SIG-M5 (cell line): ENCODE data around the gene OXSM.

Source experiments
- DNase-seq: peaks from one replicate; lab custom pipeline; 2025; lab: John Stamatoyannopoulos, UW

The OXSM gene

DNA sequence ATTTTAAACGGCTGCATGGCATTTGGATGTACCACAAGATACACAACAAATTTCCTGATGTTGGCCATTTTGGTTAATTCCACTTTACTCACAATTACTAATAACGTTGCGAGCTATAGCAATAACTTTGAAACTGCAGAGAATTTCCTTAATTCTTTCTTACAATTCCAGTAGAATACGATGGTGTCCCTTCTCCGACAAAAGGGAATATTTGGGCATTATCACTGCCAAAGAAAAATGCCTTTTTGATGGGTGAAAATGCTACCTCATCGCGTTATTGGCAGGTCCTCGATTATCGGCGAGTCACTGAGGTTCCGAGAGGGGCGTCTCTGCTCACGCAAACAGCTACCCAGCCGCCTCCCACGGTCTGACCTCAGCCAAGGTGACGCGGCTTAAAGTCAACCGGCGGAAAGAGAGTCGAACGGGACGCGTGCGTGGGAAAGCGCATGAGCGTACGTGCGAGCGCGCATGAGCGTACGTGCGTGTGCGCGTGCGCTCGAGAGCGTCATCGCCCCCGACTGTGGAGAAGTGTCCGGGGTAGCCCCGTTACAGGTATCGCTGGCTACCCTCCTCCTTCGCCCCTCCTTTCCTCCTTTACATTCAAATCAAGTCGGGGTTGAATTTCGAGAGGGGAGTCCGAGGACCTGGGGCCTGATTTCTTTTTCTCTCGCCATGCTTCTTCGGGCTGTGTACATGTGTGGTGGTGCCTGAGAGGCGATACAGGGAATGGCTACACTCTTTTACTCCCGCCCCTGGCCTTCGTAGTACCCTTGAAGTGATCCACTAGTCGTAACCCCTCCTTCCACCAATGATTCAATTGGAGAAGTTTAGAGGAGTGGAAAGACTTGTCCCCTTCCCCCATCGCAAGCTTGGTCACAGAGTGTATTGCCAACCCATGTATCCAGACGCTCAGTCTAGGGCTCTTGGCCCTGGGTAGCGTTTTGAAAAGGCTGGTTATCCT is at the start of gene OXSM:
OXSM (plus strand) TSS at position 495 of the 961 bp plus-strand sequence. CDS start 931 bp downstream, outside the sequence.
- peak; percentile 66 for DNase-seq

DNA sequence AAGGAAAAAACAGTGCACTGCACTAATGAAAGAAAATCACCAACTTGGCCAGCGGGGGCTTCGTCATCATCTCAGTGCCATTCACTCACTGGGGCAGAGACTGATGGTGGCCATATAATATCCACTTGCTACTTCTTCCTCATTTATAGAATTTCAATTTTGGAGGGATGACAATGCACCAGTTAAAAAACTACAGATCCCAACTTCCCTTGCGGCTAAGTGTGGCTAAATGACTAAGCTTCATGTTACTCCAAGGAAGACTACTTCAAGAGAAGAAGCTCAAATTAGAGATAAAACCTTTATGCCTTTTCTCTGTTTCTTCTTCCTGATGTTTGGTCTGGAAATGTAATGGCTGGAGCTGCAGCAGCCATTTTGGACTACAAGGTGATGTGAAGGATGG is 45.4 kb upstream of the OXSM start:
- DNase-seq = no peak

DNA sequence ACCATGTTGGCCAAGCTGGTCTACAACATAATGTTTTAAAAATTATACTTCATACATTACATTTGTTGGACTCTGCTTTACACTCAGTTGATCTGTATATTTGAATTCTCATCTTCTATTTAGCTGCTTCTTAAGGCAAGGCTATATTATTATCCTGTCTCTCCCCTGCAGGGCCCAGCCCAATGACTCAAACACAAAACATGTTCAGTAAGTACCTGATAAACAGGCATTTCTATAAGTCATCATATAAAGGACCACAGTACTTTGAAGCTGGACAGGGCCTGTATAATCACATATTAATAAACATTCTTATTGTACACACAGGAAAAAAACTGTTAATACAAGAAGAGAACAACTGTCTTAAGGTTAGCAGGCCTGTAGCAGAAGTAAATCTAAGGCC is 42.9 kb upstream of the OXSM start:
- no peak for DNase-seq

GRCh38 chr3:25748189-25748588 is 41.7 kb upstream of the OXSM start:
- DNase-seq = no peak

- DNase-seq = no peak
These were observed 40.8 kb upstream of the OXSM start for GRCh38 chr3:25749031-25749581.

GRCh38 chr3:25751048-25751447 is 38.8 kb upstream of the OXSM start:
- DNase-seq = no peak

GRCh38 chr3:25751725-25752124 is 38.2 kb upstream of the OXSM start:
- no peak for DNase-seq

DNA sequence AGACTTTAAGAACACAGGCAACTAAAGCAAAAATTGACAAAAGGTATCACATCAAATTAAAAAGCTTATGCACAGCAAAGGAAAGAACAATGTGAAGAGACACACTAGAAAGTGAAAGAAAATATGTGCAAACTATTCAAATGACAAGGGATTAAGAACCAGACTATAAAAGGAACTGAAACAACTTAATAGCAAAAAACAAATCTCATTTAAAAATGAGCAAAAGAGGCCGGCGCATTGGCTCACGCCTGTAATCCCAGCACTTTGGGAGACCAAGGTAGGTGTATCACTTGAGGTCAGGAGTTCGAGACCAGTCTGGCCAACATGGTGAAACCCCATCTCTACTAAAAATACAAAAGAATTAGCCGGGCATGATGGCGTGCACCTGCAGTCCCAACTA is 21.0 kb upstream of the OXSM start:
- DNase-seq = no peak

GRCh38 chr3:25775936-25776335 is 14.0 kb upstream of the OXSM start:
- DNase-seq = no peak

GRCh38 chr3:25780618-25781017 is 9.3 kb upstream of the OXSM start:
- no peak for DNase-seq

DNA sequence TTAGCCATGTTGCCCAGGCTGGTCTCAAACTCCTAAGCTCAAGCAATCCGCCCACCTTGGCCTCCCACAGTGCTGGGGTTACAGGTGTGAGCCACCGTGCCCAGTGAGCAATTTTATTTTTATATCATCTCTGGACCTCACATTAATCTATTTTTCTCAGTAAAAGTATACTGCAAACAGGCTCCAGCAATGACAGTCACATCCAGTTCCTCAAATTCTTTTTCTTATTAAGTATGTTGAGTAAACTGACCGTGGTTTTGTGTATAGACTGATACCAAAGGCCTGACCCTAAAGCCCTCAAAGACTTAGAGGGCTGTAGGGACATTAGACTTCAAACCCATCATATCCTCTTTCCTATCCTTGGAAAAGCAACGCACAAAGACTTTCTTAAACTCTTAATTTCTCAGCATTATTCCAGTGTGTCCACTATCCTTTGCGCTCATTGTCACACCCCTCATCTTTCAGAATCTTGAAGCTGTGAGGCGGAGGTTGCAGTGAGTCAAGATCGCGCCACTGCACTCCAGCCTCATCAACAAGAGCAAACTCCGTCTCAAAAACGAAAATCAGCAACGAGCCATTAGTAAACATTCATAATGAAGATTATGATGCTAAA is 8.6 kb upstream of the OXSM start:
- DNase-seq = no peak

GRCh38 chr3:25781758-25782594 is 7.9 kb upstream of the OXSM start:
- DNase-seq = no peak

DNA sequence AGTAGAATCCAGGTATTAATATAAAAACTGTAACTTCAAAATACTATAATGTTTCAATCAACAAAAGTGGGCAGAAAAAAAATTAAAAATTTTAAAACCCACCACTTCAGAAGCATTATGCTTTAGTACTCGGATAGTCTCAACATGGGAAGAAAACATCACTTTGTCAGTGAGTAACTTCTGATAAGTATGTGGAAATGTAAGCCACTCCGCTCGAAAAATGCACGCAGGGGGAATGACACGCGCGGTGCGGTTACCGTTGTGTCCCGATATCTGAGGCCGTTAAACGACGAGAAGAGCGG is 7.3 kb upstream of the OXSM start:
- DNase-seq = no peak

GRCh38 chr3:25782938-25783660 is 6.8 kb upstream of the OXSM start, which contains the start of gene NGLY1:
NGLY1 (minus strand) TSS chr3:25783443; CDS start chr3:25783390, 53 bp downstream.
- peak; percentile 27 for DNase-seq

DNA sequence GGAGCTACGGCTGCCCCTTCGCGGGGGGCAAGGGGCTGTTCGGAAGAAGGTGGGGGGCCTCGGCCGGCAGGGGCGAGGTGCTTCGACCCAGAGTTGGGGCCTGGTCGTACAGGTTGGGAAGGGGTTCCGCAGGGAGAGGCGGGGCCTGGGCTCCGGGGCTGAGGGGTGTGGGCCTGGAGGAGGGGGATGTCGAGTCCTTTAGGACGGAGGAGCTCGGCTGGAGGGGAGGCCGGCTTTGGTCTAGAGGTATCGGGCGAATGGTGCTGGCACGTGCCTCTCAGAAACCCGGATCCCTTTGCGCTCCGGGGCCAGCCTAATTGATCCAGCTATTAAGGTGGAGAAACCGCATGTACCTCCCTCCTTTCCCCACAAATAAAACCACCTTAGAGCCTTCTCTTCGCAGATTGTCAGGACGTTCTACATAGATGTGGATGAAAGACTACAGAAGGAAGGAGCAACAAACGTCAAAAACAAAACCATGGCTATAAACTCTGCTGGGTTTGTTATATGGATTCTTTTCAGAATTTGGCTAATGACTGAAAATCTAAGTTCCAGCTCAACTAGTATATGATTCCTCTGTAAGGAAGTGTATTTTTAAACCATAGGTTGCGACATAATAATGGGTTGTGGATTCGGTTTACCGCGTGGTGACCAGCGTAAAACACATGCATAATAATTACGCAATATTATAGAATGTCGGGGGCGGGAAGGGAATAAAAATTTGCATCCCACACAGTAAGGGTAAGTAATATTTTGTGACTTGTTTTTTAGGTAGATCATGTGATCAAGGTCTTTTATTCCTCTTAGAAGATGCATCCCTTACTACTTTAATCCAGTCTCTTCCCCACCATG is 6.0 kb upstream of the OXSM start:
- DNase-seq = peak; percentile 31

DNA sequence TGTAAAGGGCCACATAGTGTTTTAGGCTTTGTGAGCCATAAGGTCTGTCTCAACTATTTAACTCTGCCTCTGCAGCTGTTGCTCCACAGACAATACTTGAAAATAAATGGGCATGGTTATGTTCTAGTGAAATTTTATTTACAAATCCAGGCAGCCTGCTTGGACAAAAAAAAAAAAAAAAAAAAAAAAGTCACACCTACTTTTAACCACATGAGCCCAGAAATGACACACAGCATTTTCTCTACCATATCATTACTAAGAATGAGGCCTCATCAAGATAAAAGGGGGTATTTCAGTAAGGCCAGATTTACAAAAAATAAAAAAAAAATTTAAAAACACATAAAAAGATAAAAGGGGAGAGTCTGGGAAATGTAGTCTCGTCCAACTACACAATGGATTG is 4.9 kb upstream of the OXSM start:
- no peak for DNase-seq

- DNase-seq = no peak
These were observed 4.1 kb upstream of the OXSM start for GRCh38 chr3:25785826-25786225.

DNA sequence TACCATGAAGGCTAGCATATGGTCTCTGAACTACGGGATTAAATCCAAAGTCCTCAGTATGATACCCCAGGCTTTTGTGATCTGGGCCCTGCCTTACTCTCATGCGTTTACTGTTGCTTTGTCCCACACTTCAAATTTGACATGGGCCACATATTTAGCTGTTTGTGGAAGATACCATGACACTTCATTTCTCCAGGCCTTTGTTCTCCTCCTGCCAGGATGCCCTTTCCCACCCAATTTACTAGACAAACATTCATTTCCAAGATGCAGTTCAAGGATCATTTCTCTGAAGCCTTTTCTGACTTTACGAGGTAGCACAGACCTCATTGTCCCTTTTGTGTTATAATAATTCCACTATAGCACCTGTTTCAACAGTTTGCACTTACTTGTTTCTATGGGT is 2.2 kb upstream of the OXSM start:
- DNase-seq = no peak

- no peak for DNase-seq
These were observed 688 bp upstream of the OXSM start for GRCh38 chr3:25789209-25789595.

- DNase-seq = no peak
These were observed 11.9 kb downstream of the OXSM start for GRCh38 chr3:25801786-25802185.

- DNase-seq = no peak
These were observed 13.9 kb downstream of the OXSM start for GRCh38 chr3:25803833-25804232.
